22Rv1 (cell line): ENCODE results near the gene MAP3K3.

Source experiments
- CTCF ChIP-seq: fragments of 450-650 bp; IDR thresholded peaks from 2 replicates; pipeline ENCODE4 v1.5.1; 2017; ENCODE audit warnings: mild to moderate bottlenecking
- ZFX ChIP-seq: fragments of 450-650 bp; IDR thresholded peaks from 2 replicates; pipeline ENCODE4 v1.6.1; 2017; ENCODE audit warnings: antibody characterized with exemption, borderline replicate concordance

GRCh38 chr17:63702721-63703015 is 80.5 kb downstream of the MAP3K3 start:
- no peak for TF ChIP-seq ZFX
- TF ChIP-seq CTCF, result no peak
